ENCODE results near the gene TLL1.
A peak's percentile ranks its signal among the peaks of the same experiment; 100 is the strongest.

TLL1 gene

DNA sequence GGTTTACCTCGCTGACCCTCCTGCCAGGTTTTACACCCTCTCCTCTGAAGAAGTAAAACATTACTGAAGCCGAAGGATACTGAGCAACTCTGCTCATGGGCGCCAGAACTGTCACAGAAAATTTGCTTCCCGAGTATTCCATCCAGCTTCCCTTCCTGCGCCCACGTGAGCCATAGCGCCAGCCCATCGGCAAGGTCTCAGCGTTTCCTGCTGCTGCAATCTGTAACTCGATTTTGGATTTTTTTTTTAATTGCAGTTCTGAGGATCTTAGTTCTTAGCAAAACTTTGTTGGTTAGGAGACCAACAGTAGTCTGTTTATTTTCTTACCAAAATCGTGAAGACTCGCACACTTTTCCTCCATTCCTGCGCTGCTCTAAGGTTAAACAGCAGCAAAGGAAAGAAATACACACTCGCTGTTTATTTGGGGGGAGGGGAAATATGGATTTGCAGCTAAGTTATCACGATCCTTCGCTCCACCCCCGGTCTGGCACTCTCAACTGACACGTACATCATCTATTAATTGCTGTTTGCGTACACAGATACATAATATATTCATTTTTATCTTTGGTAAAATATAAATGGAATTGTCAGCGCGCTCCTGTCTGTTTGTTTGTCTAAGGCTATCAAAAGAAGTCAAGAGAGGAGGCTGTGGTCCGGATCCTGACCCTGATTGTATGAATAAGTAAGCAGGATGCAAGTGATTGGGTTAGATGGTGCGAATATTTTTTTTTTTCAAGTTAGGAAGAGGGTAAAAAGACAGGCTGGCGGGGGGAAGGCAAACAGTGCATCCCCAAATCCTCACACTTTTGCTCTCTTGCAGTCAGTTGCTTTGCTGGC is at the start of gene TLL1:
Gene TLL1, plus strand, starts transcription at position 777 of the 837 bp plus-strand sequence. CDS start 668 bp downstream, outside the sequence.
- peak within 1 kb of the TSS; percentile 54 for H3K4me3 ChIP-seq (ENCODE audit: low read depth, low read length)
- TF ChIP-seq, protein P1, sequence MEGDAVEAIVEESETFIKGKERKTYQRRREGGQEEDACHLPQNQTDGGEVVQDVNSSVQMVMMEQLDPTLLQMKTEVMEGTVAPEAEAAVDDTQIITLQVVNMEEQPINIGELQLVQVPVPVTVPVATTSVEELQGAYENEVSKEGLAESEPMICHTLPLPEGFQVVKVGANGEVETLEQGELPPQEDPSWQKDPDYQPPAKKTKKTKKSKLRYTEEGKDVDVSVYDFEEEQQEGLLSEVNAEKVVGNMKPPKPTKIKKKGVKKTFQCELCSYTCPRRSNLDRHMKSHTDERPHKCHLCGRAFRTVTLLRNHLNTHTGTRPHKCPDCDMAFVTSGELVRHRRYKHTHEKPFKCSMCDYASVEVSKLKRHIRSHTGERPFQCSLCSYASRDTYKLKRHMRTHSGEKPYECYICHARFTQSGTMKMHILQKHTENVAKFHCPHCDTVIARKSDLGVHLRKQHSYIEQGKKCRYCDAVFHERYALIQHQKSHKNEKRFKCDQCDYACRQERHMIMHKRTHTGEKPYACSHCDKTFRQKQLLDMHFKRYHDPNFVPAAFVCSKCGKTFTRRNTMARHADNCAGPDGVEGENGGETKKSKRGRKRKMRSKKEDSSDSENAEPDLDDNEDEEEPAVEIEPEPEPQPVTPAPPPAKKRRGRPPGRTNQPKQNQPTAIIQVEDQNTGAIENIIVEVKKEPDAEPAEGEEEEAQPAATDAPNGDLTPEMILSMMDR (IDR thresholded peaks at IDR 0.05; ENCODE audit: control insufficient read depth, extremely low read depth, insufficient read depth) = no peak
- no peak for DNase-seq (ENCODE audit: low read depth)

DNA sequence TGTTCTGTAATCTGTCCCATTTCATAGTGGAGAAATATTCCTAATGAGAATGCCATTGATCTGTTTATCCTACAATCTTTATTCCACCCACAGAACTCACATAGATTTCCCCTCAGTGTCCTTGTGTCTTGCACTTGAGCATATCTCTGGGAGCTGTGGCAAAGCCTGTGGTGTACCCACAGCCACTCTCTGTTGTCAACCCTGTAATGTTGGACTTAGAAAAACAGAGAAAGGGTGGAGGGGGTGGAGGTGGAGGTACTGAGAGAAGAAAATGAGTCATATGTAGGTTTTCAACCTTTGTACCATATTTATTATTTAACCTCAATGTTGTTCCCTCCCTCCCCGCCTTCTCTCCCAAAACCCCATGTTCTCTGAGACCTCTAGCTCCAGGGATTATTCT is 46.9 kb upstream of the TLL1 start:
- no peak overlapping the region for H3K4me3 ChIP-seq (ENCODE audit: low read depth, low read length)
- no peak for DNase-seq (ENCODE audit: low read depth)
- TF ChIP-seq, protein P1 (IDR thresholded peaks at IDR 0.05; ENCODE audit: control insufficient read depth, extremely low read depth, insufficient read depth) = no peak

GRCh38 chr4:165827018-165827417 is 46.0 kb upstream of the TLL1 start:
- H3K4me3 ChIP-seq (ENCODE audit: low read depth, low read length) = no peak overlapping the region
- DNase-seq (ENCODE audit: low read depth) = no peak
- TF ChIP-seq, protein P1 (IDR thresholded peaks at IDR 0.05; ENCODE audit: control insufficient read depth, extremely low read depth, insufficient read depth) = no peak

DNA sequence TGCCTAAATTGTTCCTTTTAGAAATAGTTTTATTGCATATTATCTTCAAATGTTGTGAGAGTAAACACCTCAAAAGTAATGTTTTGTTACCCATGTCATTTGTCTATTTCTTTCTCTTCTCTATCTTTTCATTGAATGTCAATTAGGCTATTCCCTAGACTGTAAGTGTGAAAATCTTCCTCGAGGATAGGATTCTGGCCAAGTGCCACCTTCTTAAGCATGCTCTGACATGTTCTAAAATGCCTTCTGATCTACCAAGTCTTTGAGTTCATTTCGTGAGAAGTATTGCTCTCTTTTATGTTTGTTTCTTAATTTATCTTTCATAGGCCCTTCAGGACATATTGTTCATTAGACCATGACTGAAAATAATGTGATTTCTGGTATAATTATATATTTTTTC is 44.1 kb upstream of the TLL1 start:
- no peak for DNase-seq (ENCODE audit: low read depth)
- no peak overlapping the region for H3K4me3 ChIP-seq (ENCODE audit: low read depth, low read length)
- TF ChIP-seq, protein P1 (IDR thresholded peaks at IDR 0.05; ENCODE audit: control insufficient read depth, extremely low read depth, insufficient read depth) = no peak

- TF ChIP-seq, protein P1 (IDR thresholded peaks at IDR 0.05; ENCODE audit: control insufficient read depth, extremely low read depth, insufficient read depth) = no peak
- H3K4me3 ChIP-seq (ENCODE audit: low read depth, low read length) = no peak overlapping the region
- no peak for DNase-seq (ENCODE audit: low read depth)
These were observed 38.9 kb upstream of the TLL1 start for GRCh38 chr4:165834116-165834515.

DNA sequence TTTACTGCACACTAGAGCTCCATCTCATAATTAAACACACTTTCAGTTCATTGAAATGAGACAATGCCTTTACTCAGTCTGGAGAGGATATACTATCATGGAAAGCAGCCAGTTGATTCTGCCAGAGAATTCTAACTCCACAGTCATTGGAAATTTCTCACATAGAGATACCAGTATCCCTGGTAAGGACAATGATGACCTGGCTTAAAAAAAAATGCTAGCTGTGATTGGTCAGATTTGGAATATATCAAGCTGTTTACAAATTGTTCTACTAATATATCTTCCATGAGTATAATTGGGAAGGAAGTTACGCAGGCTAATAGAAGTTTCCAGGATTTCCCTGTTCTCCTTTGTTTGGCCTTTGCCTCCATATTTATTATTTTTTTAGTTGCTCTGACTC is 34.5 kb upstream of the TLL1 start:
- H3K4me3 ChIP-seq (ENCODE audit: low read depth, low read length) = no peak overlapping the region
- no peak for DNase-seq (ENCODE audit: low read depth)
- TF ChIP-seq, protein P1 (IDR thresholded peaks at IDR 0.05; ENCODE audit: control insufficient read depth, extremely low read depth, insufficient read depth) = no peak
